Fibroblast of lung (primary cell): ENCODE data around the gene ZFP64.

Experiments
- CTCF ChIP-seq, 2 donors: IDR thresholded peaks in 1 of 2; conservative IDR thresholded peaks in 1 of 2; 1 replicate in 1 of 2; 2 replicates in 1 of 2; pipeline ENCODE4 v1.5.1; 2011 to 2012; ENCODE audit warnings: low read length in 2 of 2, control low read depth in 1 of 2, inconsistent platforms in 1 of 2, low read depth in 1 of 2, mild to moderate bottlenecking in 1 of 2
- EZH2 ChIP-seq: IDR thresholded peaks from 2 replicates; pipeline ENCODE4 v1.5.1; 2012; ENCODE audit warnings: low read length, control low read depth, mild to moderate bottlenecking; ENCODE audit errors: missing control alignments

- no peak for TF ChIP-seq CTCF (conservative IDR thresholded peaks at IDR 0.05 in 1 of 2, IDR thresholded peaks at IDR 0.05 in 1 of 2; ENCODE audit: low read depth in 1 of 2, low read length in 2 of 2)
- no peak for TF ChIP-seq EZH2
Measured at GRCh38 chr20:52153896-52154295, 37.7 kb downstream of the ZFP64 start.
